Astrocyte (in vitro differentiated cells and primary cell): ENCODE results near the gene HLA-DQB1.

ENCODE experiments used
- CTCF ChIP-seq: IDR thresholded peaks from 2 replicates; pipeline ENCODE4 v1.5.1; 2011; ENCODE audit warnings: low read depth, mild to moderate bottlenecking, inconsistent platforms, low read length, moderate library complexity; ENCODE audit not compliant: insufficient read depth
- EZH2 ChIP-seq: IDR thresholded peaks from 2 replicates; pipeline ENCODE4 v1.6.1; 2012; ENCODE audit warnings: mild to moderate bottlenecking, low read length, inconsistent platforms; ENCODE audit not compliant: insufficient read depth

GRCh38 chr6:32615885-32616532 lies 50.4 kb downstream of the HLA-DQB1 start:
- TF ChIP-seq CTCF = no peak
- TF ChIP-seq EZH2 = no peak
